Measurements from ENCODE around the gene CACNA2D3. TPM values are rescaled to one million over a fixed set of nuclear protein-coding genes. Genes with fewer than 3 reads are reported as not detected.

CACNA2D3 gene
- total RNA-seq, 2 donors from 2014 or later: 0.42 to 0.98 TPM

DNA sequence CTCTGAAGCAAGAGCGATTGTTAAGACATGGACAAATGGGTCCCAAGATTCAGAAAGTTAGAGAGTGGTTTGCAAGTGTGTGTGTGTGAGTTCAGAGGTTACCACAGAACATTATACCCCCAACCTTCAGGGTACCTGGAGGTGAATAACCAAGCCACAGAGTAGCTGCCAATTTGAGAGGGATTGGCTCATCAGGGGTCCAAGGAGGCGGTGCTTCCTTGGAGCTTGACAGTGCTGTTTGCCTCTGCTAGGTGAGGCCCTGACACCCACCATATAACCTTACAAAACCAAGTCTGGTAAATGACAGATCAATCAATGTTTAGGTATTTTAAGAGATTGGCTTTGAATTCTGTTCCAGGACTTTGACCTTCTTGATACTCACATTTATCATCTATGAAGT, 769.8 kb downstream of the CACNA2D3 start:
- DNase-seq: no peak
- intact Hi-C loops (cut with DNase I): no loop called here
- Histone ChIP-seq H3K9me3 (no peaks in the 10 kb centered on the region), H3K9ac (ENCODE audit: low read depth in 2 of 2, low read length in 2 of 2) (no peak overlapping the region), H3K27ac (no peak overlapping the region), H3K4me1 (no peaks in the 10 kb centered on the region), H3K27me3 (no peaks in the 10 kb centered on the region), H3K4me3 (no peak overlapping the region), H3K36me3 (no peaks in the 10 kb centered on the region)
- TF ChIP-seq, protein P1, sequence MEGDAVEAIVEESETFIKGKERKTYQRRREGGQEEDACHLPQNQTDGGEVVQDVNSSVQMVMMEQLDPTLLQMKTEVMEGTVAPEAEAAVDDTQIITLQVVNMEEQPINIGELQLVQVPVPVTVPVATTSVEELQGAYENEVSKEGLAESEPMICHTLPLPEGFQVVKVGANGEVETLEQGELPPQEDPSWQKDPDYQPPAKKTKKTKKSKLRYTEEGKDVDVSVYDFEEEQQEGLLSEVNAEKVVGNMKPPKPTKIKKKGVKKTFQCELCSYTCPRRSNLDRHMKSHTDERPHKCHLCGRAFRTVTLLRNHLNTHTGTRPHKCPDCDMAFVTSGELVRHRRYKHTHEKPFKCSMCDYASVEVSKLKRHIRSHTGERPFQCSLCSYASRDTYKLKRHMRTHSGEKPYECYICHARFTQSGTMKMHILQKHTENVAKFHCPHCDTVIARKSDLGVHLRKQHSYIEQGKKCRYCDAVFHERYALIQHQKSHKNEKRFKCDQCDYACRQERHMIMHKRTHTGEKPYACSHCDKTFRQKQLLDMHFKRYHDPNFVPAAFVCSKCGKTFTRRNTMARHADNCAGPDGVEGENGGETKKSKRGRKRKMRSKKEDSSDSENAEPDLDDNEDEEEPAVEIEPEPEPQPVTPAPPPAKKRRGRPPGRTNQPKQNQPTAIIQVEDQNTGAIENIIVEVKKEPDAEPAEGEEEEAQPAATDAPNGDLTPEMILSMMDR (IDR thresholded peaks at IDR 0.05): no peak

DNA sequence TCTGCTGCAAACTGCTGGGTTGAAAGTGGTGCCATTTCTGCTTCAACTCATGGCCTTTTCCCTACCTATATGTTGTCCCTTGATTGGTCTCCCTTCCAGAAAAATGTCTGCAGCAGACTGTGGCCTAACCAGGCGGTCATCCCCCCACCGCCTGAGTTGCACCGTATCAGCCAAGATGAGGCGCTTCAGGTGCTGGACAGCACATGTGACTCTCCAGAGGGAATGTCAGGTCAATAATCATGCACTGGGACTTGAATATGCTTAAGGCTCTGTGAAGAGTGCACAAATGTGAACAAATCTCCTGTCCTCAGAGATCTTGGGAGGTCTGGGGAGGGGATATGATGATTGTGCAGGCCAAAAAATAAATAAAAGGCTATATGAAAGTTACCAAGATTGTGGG, 773.3 kb downstream of the CACNA2D3 start:
- DNase-seq: no peak

DNA sequence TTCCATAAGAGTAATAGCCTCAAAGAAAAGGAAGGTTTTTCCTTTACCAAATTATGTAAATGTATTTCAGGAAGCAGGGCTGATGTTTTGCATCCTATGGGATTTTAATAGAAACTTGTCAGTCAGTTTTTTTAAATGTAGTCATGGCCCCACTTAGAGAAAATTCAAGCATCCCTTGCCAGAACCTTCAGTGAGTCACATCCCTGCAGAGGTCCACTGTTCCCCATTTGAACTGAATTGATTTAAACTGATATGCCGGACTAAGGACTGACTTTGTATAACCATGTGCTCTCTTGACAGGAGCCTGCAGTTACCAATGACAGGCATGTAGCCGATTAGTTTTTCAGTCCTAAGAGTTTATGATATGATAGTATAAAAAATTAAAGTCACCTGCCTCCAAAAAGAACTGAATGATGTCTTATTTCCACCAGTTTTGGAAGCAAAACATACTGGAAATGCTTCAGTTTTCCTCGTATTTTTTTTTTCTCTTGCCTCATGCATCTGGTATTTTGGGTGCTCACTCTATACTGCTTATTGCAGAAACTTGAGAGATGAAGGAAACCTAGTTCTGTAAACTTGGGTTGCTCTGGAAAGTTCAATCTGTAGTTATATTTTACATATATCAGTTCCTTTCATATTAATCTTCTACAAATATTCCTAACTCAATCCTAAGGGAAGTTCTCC, 774.8 kb downstream of the CACNA2D3 start:
- Histone ChIP-seq H3K27me3 (no peaks in the 10 kb centered on the region), H3K4me1 (no peaks in the 10 kb centered on the region), H3K27ac (no peak overlapping the region), H3K4me3 (no peak overlapping the region), H3K36me3 (no peaks in the 10 kb centered on the region), H3K9me3 (no peaks in the 10 kb centered on the region), H3K9ac (ENCODE audit: low read depth in 2 of 2, low read length in 2 of 2) (no peak overlapping the region)
- TF ChIP-seq, protein P1 (IDR thresholded peaks at IDR 0.05): no peak
- intact Hi-C loops (cut with DNase I): no loop called here
- no peak for DNase-seq

More for the DNA sequence above, 773.3 kb downstream of the CACNA2D3 start:
- Histone ChIP-seq H3K4me1 (no peaks in the 10 kb centered on the region), H3K27me3 (no peaks in the 10 kb centered on the region), H3K9ac (ENCODE audit: low read depth in 2 of 2, low read length in 2 of 2) (no peak overlapping the region), H3K36me3 (no peaks in the 10 kb centered on the region), H3K4me3 (no peak overlapping the region), H3K9me3 (no peaks in the 10 kb centered on the region), H3K27ac (no peak overlapping the region)
- intact Hi-C loops (cut with DNase I): no loop called here
- TF ChIP-seq, protein P1 (IDR thresholded peaks at IDR 0.05): no peak

GRCh38 chr3:54899273-54899672, 776.9 kb downstream of the CACNA2D3 start:
- TF ChIP-seq, protein P1 (IDR thresholded peaks at IDR 0.05): no peak
- H3K4me3 ChIP-seq: no peak overlapping the region
- no peak overlapping the region for H3K27ac ChIP-seq
- H3K9me3 ChIP-seq: no peaks in the 10 kb centered on the region
- intact Hi-C loops (cut with DNase I): no loop called here
- no peaks in the 10 kb centered on the region for H3K4me1 ChIP-seq
- no peak for DNase-seq
- H3K36me3 ChIP-seq: no peaks in the 10 kb centered on the region
- no peak overlapping the region for H3K9ac ChIP-seq (ENCODE audit: low read depth in 2 of 2, low read length in 2 of 2)
- H3K27me3 ChIP-seq: no peaks in the 10 kb centered on the region

- no peak overlapping the region for H3K27ac ChIP-seq
- intact Hi-C loops (cut with DNase I): no loop called here
- no peak for DNase-seq
- H3K4me3 ChIP-seq: no peak overlapping the region
- no peaks in the 10 kb centered on the region for H3K36me3 ChIP-seq
- H3K27me3 ChIP-seq: no peaks in the 10 kb centered on the region
- no peaks in the 10 kb centered on the region for H3K9me3 ChIP-seq
- TF ChIP-seq, protein P1 (IDR thresholded peaks at IDR 0.05): no peak
- H3K9ac ChIP-seq (ENCODE audit: low read depth in 2 of 2, low read length in 2 of 2): no peak overlapping the region
- H3K4me1 ChIP-seq: no peaks in the 10 kb centered on the region
Measured at GRCh38 chr3:54900838-54901591, 778.7 kb downstream of the CACNA2D3 start.

All from colonic mucosa (tissue), 4 donors.